Measurements from ENCODE around the gene CPSF3. TPM values are rescaled to one million over a fixed set of nuclear protein-coding genes. Genes with fewer than 3 reads are reported as not detected.

The CPSF3 gene
- total and polyA plus RNA-seq, 9 of the 15 experiments (the other 6 are each of a cell fraction or from before 2014, with no cell fraction given) = 54.2 to 151 (median 94.5) TPM

GRCh38 chr2:9517118-9517782 lies 93.8 kb downstream of the CPSF3 start (continued):
- TF ChIP-seq, protein P1, sequence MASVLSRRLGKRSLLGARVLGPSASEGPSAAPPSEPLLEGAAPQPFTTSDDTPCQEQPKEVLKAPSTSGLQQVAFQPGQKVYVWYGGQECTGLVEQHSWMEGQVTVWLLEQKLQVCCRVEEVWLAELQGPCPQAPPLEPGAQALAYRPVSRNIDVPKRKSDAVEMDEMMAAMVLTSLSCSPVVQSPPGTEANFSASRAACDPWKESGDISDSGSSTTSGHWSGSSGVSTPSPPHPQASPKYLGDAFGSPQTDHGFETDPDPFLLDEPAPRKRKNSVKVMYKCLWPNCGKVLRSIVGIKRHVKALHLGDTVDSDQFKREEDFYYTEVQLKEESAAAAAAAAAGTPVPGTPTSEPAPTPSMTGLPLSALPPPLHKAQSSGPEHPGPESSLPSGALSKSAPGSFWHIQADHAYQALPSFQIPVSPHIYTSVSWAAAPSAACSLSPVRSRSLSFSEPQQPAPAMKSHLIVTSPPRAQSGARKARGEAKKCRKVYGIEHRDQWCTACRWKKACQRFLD (CRISPR knock-in tag; IDR thresholded peaks at IDR 0.05) = no peak
- TF ChIP-seq FOXA3 (CRISPR knock-in tag; conservative IDR thresholded peaks at IDR 0.05 in 1 of 2, IDR thresholded peaks at IDR 0.05 in 1 of 2) = no peak
- TF ChIP-seq SMARCC2 (IDR thresholded peaks at IDR 0.05; ENCODE audit: low read depth) = peak; percentile 62; the same call in 1 of the 2 replicates
- no peak for TF ChIP-seq LARP7 (IDR thresholded peaks at IDR 0.05)
- TF ChIP-seq ZNF785 (CRISPR knock-in tag; IDR thresholded peaks at IDR 0.05) = no peak
- TF ChIP-seq SMARCA5 (IDR thresholded peaks at IDR 0.05) = no peak
- no peak for TF ChIP-seq BRD4 (IDR thresholded peaks at IDR 0.05)
- no peak for TF ChIP-seq CTCFL (IDR thresholded peaks at IDR 0.05; ENCODE audit: borderline replicate concordance, insufficient read depth, low read depth, low read length, poor library complexity, severe bottlenecking)
- no peak for TF ChIP-seq ZNF431 (CRISPR knock-in tag; IDR thresholded peaks at IDR 0.05)
- no peak for TF ChIP-seq FOXA1 (IDR thresholded peaks at IDR 0.05; ENCODE audit: borderline replicate concordance)
- peak; percentile 51 for TF ChIP-seq TCF3 (CRISPR knock-in tag; IDR thresholded peaks at IDR 0.05)
- no peak for TF ChIP-seq PML (IDR thresholded peaks at IDR 0.05; ENCODE audit: low read length)
- TF ChIP-seq CREBBP (IDR thresholded peaks at IDR 0.05; ENCODE audit: low read depth, low read length) = no peak
- TF ChIP-seq FOXM1 (IDR thresholded peaks at IDR 0.05; ENCODE audit: low read depth) = peak; percentile 17; the same call in 1 of the 2 replicates
- TF ChIP-seq FOXM1 (CRISPR knock-in tag; IDR thresholded peaks at IDR 0.05; ENCODE audit: low read depth) = no peak
- TF ChIP-seq FOXK2 (conservative IDR thresholded peaks at IDR 0.05 in 1 of 2, IDR thresholded peaks at IDR 0.05 in 1 of 2; ENCODE audit: low read depth in 2 of 2) = peak in 1 of 2 experiments; percentile 52; a peak in 2 of 4 replicates
- TF ChIP-seq SMARCB1 (IDR thresholded peaks at IDR 0.05; ENCODE audit: insufficient read length, low read depth) = no peak
- no peak for TF ChIP-seq HOMEZ (CRISPR knock-in tag; IDR thresholded peaks at IDR 0.05)
- peak; percentile 74 for TF ChIP-seq TAL1 (IDR thresholded peaks at IDR 0.05)
- TF ChIP-seq SMARCA4 (IDR thresholded peaks at IDR 0.05) = peak; percentile 70
- TF ChIP-seq LEF1 (IDR thresholded peaks at IDR 0.05) = peak; percentile 36; the same call in 1 of the 2 replicates
- no peak for TF ChIP-seq CHD1 (IDR thresholded peaks at IDR 0.05; ENCODE audit: low read length)
- no peak for TF ChIP-seq THRAP3 (IDR thresholded peaks at IDR 0.05; ENCODE audit: borderline replicate concordance)
- no peak for TF ChIP-seq SMAD3 (CRISPR knock-in tag; conservative IDR thresholded peaks at IDR 0.05)
- TF ChIP-seq STAT5B (CRISPR knock-in tag; IDR thresholded peaks at IDR 0.05) = no peak
- TF ChIP-seq CCNT2 (IDR thresholded peaks at IDR 0.05; ENCODE audit: borderline replicate concordance, extremely low read depth, insufficient read length, low read depth, low read length) = peak; percentile 20
- 0 out of 2 replicates have a peak, but pooled peaks have one; percentile 30 for TF ChIP-seq ZNF384 (IDR thresholded peaks at IDR 0.05; ENCODE audit: low read depth, low read length)
